HepG2 (cell line): ENCODE data around the gene JAG1. TPM values are rescaled to one million over a fixed set of nuclear protein-coding genes. Genes with fewer than 3 reads are reported as not detected.

Experiments
- CBX1 ChIP-seq: IDR thresholded peaks from one replicate; pipeline ENCODE4 v1.6.1; 2016; ENCODE audit warnings: antibody characterized with exemption, low read depth
- FOXO1 ChIP-seq: sonication (generic); formaldehyde crosslinking; IDR thresholded peaks from 2 replicates; pipeline ENCODE4 v1.4.0; 2020; ENCODE audit warnings: missing genetic modification reagents
- HMGXB4 ChIP-seq, 2 experiments: sonication (generic) in 1 of 2; formaldehyde crosslinking in 1 of 2; IDR thresholded peaks; 2 replicates each; pipeline versions ENCODE4 v1.4.0 to v1.6.1; 2018 to 2020; ENCODE audit warnings: missing genetic modification reagents in 2 of 2, borderline replicate concordance in 1 of 2, low read depth in 1 of 2, mild to moderate bottlenecking in 1 of 2, missing biosample characterization in 1 of 2
- MTA1 ChIP-seq: sonication (generic); formaldehyde crosslinking; IDR thresholded peaks from 2 replicates; pipeline ENCODE4 v1.4.0; 2020; ENCODE audit warnings: missing genetic modification reagents, mild to moderate bottlenecking, borderline replicate concordance
- SETDB1 ChIP-seq: sonication (generic); formaldehyde crosslinking; IDR thresholded peaks from 2 replicates; pipeline ENCODE4 v1.5.1; 2020; ENCODE audit warnings: missing genetic modification reagents, mild to moderate bottlenecking, borderline replicate concordance
- STAT6 ChIP-seq: sonication (generic); formaldehyde crosslinking; IDR thresholded peaks from 2 replicates; pipeline ENCODE4 v1.4.0; 2020; ENCODE audit warnings: missing genetic modification reagents, mild to moderate bottlenecking, borderline replicate concordance
- TIGD3 ChIP-seq: sonication (generic); formaldehyde crosslinking; IDR thresholded peaks from 2 replicates; pipeline ENCODE4 v1.5.1; 2020; ENCODE audit warnings: mild to moderate bottlenecking, missing genetic modification reagents, borderline replicate concordance
- ZBTB25 ChIP-seq: IDR thresholded peaks from 2 replicates; pipeline ENCODE4 v1.6.1; 2018; ENCODE audit warnings: missing genetic modification reagents
- ZNF142 ChIP-seq: sonication (generic); formaldehyde crosslinking; IDR thresholded peaks from 2 replicates; pipeline ENCODE4 v1.4.0; 2020; ENCODE audit warnings: missing genetic modification reagents
- ZNF232 ChIP-seq: sonication (generic); formaldehyde crosslinking; IDR thresholded peaks from 2 replicates; pipeline ENCODE4 v1.4.0; 2020; ENCODE audit warnings: missing genetic modification reagents, borderline replicate concordance
- ZNF7 ChIP-seq: IDR thresholded peaks from 2 replicates; pipeline ENCODE4 v1.6.1; 2016; ENCODE audit warnings: missing biosample characterization, missing genetic modification reagents
- polyA plus RNA-seq, 8 experiments: library from polyadenylated mRNA; depleted of rRNA in 3 of 8; stranded (reverse) in 7 of 8; unstranded in 1 of 8; fragments of >200 nt; fragmentation: Illumina TruSeq in 4 of 8; extraction: Trizol in 4 of 8; gene quantifications; 2 replicates each; pipeline versions ENCODE4 v1.2.1 to v1.2.3, GENCODE V29; 2011 to 2016; ENCODE audit warnings: low read depth in 4 of 8, missing spikeins in 1 of 8, mixed read lengths in 1 of 8; ENCODE audit not compliant: insufficient read depth in 1 of 8
- total RNA-seq, 5 experiments: library from RNA; depleted of rRNA; stranded (reverse); fragments of >200 nt; fragmentation: Illumina TruSeq; extraction: Trizol; gene quantifications; 2 replicates each; pipeline ENCODE4 v1.2.3, GENCODE V29; 2016; ENCODE audit warnings: low read depth in 1 of 5

JAG1 gene
- total and polyA plus RNA-seq, 2 of the 13 experiments (the other 11 are each of a cell fraction or from before 2014, with no cell fraction given) = 47.1 to 56.3 TPM

- TF ChIP-seq ZBTB25 (CRISPR knock-in tag) (peak; percentile 76), TIGD3 (no peak; the same call in 1 of the 2 replicates), FOXO1 (CRISPR knock-in tag) (peak; percentile 93), MTA1 (CRISPR knock-in tag) (no peak; the same call in 1 of the 2 replicates), CBX1 (no peak), ZNF232 (CRISPR knock-in tag) (no peak), STAT6 (CRISPR knock-in tag) (no peak; the same call in 1 of the 2 replicates), ZNF7 (CRISPR knock-in tag) (no peak; the same call in 1 of the 2 replicates), ZNF142 (no peak), HMGXB4 (CRISPR knock-in tag; IDR thresholded peaks at IDR 0.05; ENCODE audit: borderline replicate concordance in 1 of 2, low read depth in 1 of 2) (peak in 1 of 2 experiments; percentile 57; a peak in 1 of 4 replicates), SETDB1 (no peak)
Measured at GRCh38 chr20:10708351-10709185, 34.8 kb upstream of the JAG1 start (continued).
